ENCODE data around the gene LIMS1.

LIMS1 gene

GRCh38 chr2:108616751-108617161, 82.5 kb downstream of the LIMS1 start:
- DNase-seq, result no peak

GRCh38 chr2:108617617-108618016, 83.3 kb downstream of the LIMS1 start:
- no peak for DNase-seq

GRCh38 chr2:108619925-108620620, 85.8 kb downstream of the LIMS1 start:
- DNase-seq, result no peak

- no peak for DNase-seq
Measured at GRCh38 chr2:108620656-108621055, 86.4 kb downstream of the LIMS1 start.

- DNase-seq, result peak; percentile 80
Measured at GRCh38 chr2:108621087-108621559, 86.9 kb downstream of the LIMS1 start.

- no peak for DNase-seq
Measured at GRCh38 chr2:108621687-108622681, 87.7 kb downstream of the LIMS1 start.

GRCh38 chr2:108623616-108624015, 89.3 kb downstream of the LIMS1 start:
- no peak for DNase-seq

- DNase-seq, result no peak
Measured at GRCh38 chr2:108625186-108625827, 91.0 kb downstream of the LIMS1 start.

GRCh38 chr2:108625828-108626195, 91.5 kb downstream of the LIMS1 start:
- DNase-seq, result no peak

- DNase-seq, result no peak
Measured at GRCh38 chr2:108626995-108627394, 92.7 kb downstream of the LIMS1 start.

- DNase-seq, result no peak
Measured at GRCh38 chr2:108627911-108628567, 93.8 kb downstream of the LIMS1 start.

- DNase-seq, result no peak
Measured at GRCh38 chr2:108628936-108629335, 94.7 kb downstream of the LIMS1 start.

- DNase-seq, result no peak
Measured at GRCh38 chr2:108629417-108629816, 95.1 kb downstream of the LIMS1 start.

GRCh38 chr2:108630567-108631405, 96.5 kb downstream of the LIMS1 start:
- no peak for DNase-seq

GRCh38 chr2:108632332-108633160, 98.3 kb downstream of the LIMS1 start:
- no peak for DNase-seq

- DNase-seq, result no peak
Measured at GRCh38 chr2:108633409-108633808, 99.1 kb downstream of the LIMS1 start.

GRCh38 chr2:108634011-108634410, 99.7 kb downstream of the LIMS1 start:
- DNase-seq, result no peak

- DNase-seq, result no peak
Measured at GRCh38 chr2:108634576-108635160, 100.4 kb downstream of the LIMS1 start.

- no peak for DNase-seq
Measured at GRCh38 chr2:108635630-108636354, 101.5 kb downstream of the LIMS1 start.

GRCh38 chr2:108637304-108637669, 103.0 kb downstream of the LIMS1 start:
- no peak for DNase-seq

Data from activated CD8-positive, alpha-beta memory T cell treated with anti-CD3 and anti-CD28 coated beads for 24 hours (primary cell).